SK-N-SH (cell line): ENCODE results near the gene ARFIP1. TPM values are rescaled to one million over a fixed set of nuclear protein-coding genes. Genes with fewer than 3 reads are reported as not detected.
"Not testable (repeated sequence)": the region's sequence is repeated elsewhere in the genome, so short reads cannot be mapped to it uniquely, and the experiment has no call there.

ENCODE experiments used
- CTCF ChIA-PET: fragments of 300-600, 350-600 bp; formaldehyde crosslinking; extraction: SDS; loops from one replicate; lab custom pipeline; 2021; lab: Yijun Ruan, JAX
- POLR2A ChIA-PET: fragments of 350-600 bp; sonication (Branson Sonifier 250); formaldehyde crosslinking; extraction: SDS; loops from one replicate; lab custom pipeline; 2020; ENCODE audit warnings: antibody characterized with exemption, inconsistent platforms; lab: Yijun Ruan, JAX
- DNase-seq: peaks from one replicate; pipeline ENCODE4 v3.0.0; 2012
- H2AFZ ChIP-seq: fragments of 200-600 bp; sonication (generic); 2 replicates; pipeline ENCODE4 v1.8.1; 2016; ENCODE audit warnings: antibody characterized with exemption, mild to moderate bottlenecking, low read depth
- H3F3A ChIP-seq: fragments of 200-600 bp; sonication (generic); replicated peaks from 2 replicates; pipeline ENCODE3; 2016; ENCODE audit warnings: antibody characterized with exemption, mild to moderate bottlenecking; ENCODE audit not compliant: insufficient read depth
- H3K27ac ChIP-seq, 2 experiments: fragments of 200-500 bp in 1 of 2; fragments of 200-600 bp in 1 of 2; sonication (Bioruptor generic) in 1 of 2; sonication (generic), shearing (Covaris generic) in 1 of 2; 2 replicates each; pipeline versions ENCODE4 v1.5.1 to v1.6.1; 2014 to 2016; ENCODE audit warnings: low read depth in 2 of 2, inconsistent platforms in 1 of 2, low read length in 1 of 2, mild to moderate bottlenecking in 1 of 2, mixed read lengths in 1 of 2
- H3K27me3 ChIP-seq: fragments of 200-600 bp; sonication (generic), shearing (Covaris generic); 2 replicates; pipeline ENCODE4 v1.6.1; 2016; ENCODE audit warnings: mixed run types; ENCODE audit not compliant: insufficient read depth
- H3K36me3 ChIP-seq, 2 experiments: fragments of 200-500 bp in 1 of 2; fragments of 200-600 bp in 1 of 2; sonication (Bioruptor generic) in 1 of 2; sonication (generic) in 1 of 2; replicated peaks in 1 of 2; 2 replicates each; pipeline versions ENCODE3 to v1.5.1; 2014 to 2016; ENCODE audit warnings: low read length in 1 of 2, mild to moderate bottlenecking in 1 of 2; ENCODE audit not compliant: insufficient read depth in 2 of 2, control insufficient read depth in 1 of 2
- H3K4me1 ChIP-seq, 2 experiments: fragments of 200-500 bp in 1 of 2; fragments of 200-600 bp in 1 of 2; sonication (Bioruptor generic) in 1 of 2; sonication (generic), shearing (Covaris generic) in 1 of 2; 2 replicates each; pipeline versions ENCODE4 v1.5.1 to v1.6.1; 2014 to 2016; ENCODE audit warnings: low read depth in 1 of 2, low read length in 1 of 2, mixed run types in 1 of 2; ENCODE audit not compliant: insufficient read depth in 2 of 2, control insufficient read depth in 1 of 2
- H3K4me2 ChIP-seq: fragments of 200-600 bp; sonication (generic), shearing (Covaris generic); 2 replicates; pipeline ENCODE4 v1.6.1; 2017; ENCODE audit warnings: mixed run types
- H3K4me3 ChIP-seq, 2 experiments: fragments of 200-500 bp in 1 of 2; fragments of 200-600 bp in 1 of 2; sonication (Bioruptor generic) in 1 of 2; sonication (generic), shearing (Covaris generic) in 1 of 2; 2 replicates each; pipeline versions ENCODE4 v1.5.1 to v1.8.1; 2014 to 2016; ENCODE audit warnings: low read depth in 2 of 2, inconsistent platforms in 1 of 2, low read length in 1 of 2, mild to moderate bottlenecking in 1 of 2, mixed read lengths in 1 of 2, moderate library complexity in 1 of 2
- H3K79me2 ChIP-seq: fragments of 200-600 bp; sonication (generic); 2 replicates; pipeline ENCODE4 v1.8.1; 2017; ENCODE audit warnings: mild to moderate bottlenecking; ENCODE audit not compliant: insufficient read depth
- H3K9ac ChIP-seq: fragments of 200-600 bp; sonication (generic); 2 replicates; pipeline ENCODE4 v1.6.1; 2017; ENCODE audit warnings: mixed run types
- H3K9me2 ChIP-seq: fragments of 200-600 bp; sonication (generic); 2 replicates; pipeline ENCODE4 v1.6.1; 2017; ENCODE audit warnings: mixed run types
- H3K9me3 ChIP-seq: fragments of 200-600 bp; sonication (generic); 2 replicates; pipeline ENCODE4 v1.6.1; 2017; ENCODE audit warnings: mixed run types, mild to moderate bottlenecking, moderate library complexity
- H4K20me1 ChIP-seq: fragments of 200-600 bp; sonication (generic); 2 replicates; pipeline ENCODE4 v1.6.1; 2017; ENCODE audit warnings: mild to moderate bottlenecking, mixed run types; ENCODE audit not compliant: insufficient read depth
- ELF1 ChIP-seq: IDR thresholded peaks from 2 replicates; pipeline ENCODE4 v1.4.0; 2012
- EP300 ChIP-seq, 2 experiments: IDR thresholded peaks; 2 replicates each; pipeline versions ENCODE4 v1.4.0 to v1.6.1; 2012; ENCODE audit warnings: borderline replicate concordance in 1 of 2, low read depth in 1 of 2, low read length in 1 of 2
- FOSL2 ChIP-seq: IDR thresholded peaks from 2 replicates; pipeline ENCODE4 v1.4.0; 2012; ENCODE audit warnings: low read depth, mild to moderate bottlenecking, moderate library complexity, borderline replicate concordance
- FOXJ3 ChIP-seq: sonication (generic); formaldehyde crosslinking; IDR thresholded peaks from 2 replicates; pipeline ENCODE4 v1.5.1; 2020; ENCODE audit warnings: mild to moderate bottlenecking, missing genetic modification reagents
- FOXM1 ChIP-seq: IDR thresholded peaks from 2 replicates; pipeline ENCODE4 v1.4.0; 2012; ENCODE audit warnings: low read depth, mild to moderate bottlenecking
- GABPA ChIP-seq: IDR thresholded peaks from 2 replicates; pipeline ENCODE4 v1.4.0; 2012; ENCODE audit warnings: low read depth, mild to moderate bottlenecking
- JUND ChIP-seq: IDR thresholded peaks from 2 replicates; pipeline ENCODE4 v1.4.0; 2012
- MXI1 ChIP-seq: IDR thresholded peaks from 2 replicates; pipeline ENCODE4 v1.6.1; 2012; ENCODE audit warnings: mild to moderate bottlenecking, low read depth, low read length, improper control_type of control experiment
- RAD21 ChIP-seq: IDR thresholded peaks from 2 replicates; pipeline ENCODE4 v1.6.1; 2012; ENCODE audit warnings: mild to moderate bottlenecking, low read length
- SMC3 ChIP-seq: IDR thresholded peaks from 2 replicates; pipeline ENCODE4 v1.6.1; 2012; ENCODE audit warnings: low read depth, low read length, improper control_type of control experiment
- TAF1 ChIP-seq: IDR thresholded peaks from 2 replicates; pipeline ENCODE4 v1.6.1; 2012; ENCODE audit warnings: low read depth, mild to moderate bottlenecking, low read length, moderate library complexity, borderline replicate concordance
- TEAD4 ChIP-seq: IDR thresholded peaks from 2 replicates; pipeline ENCODE4 v1.4.0; 2012; ENCODE audit warnings: mild to moderate bottlenecking, borderline replicate concordance; ENCODE audit not compliant: insufficient read depth
- YY1 ChIP-seq: IDR thresholded peaks from 2 replicates; pipeline ENCODE4 v1.4.0; 2012; ENCODE audit warnings: low read depth, mild to moderate bottlenecking
- WGBS: methylation state at CpG from one replicate; pipeline ENCODE4 v1.1.6; 2017; ENCODE audit warnings: low lambda C conversion rate; 5-methylcytosine and 5-hydroxymethylcytosine counted together
- polyA plus RNA-seq, 3 experiments: library from polyadenylated mRNA; depleted of rRNA; stranded (reverse); fragments of >200 nt; gene quantifications; 2 replicates each; pipeline ENCODE4 v1.2.3, GENCODE V29; 2012
- TF ChIP-seq, protein P1 (sequence below): IDR thresholded peaks from 2 replicates; pipeline ENCODE4 v1.4.0; 2012; ENCODE audit warnings: low read depth, borderline replicate concordance
- TF ChIP-seq, protein P2 (sequence below): IDR thresholded peaks from 2 replicates; pipeline ENCODE4 v1.4.0; 2012; ENCODE audit warnings: low read depth, borderline replicate concordance
- TF ChIP-seq, protein P3 (sequence below): IDR thresholded peaks from 2 replicates; pipeline ENCODE4; 2012
- TF ChIP-seq, protein P4 (sequence below): IDR thresholded peaks from 2 replicates; pipeline ENCODE4 v1.6.1; 2012; ENCODE audit warnings: mild to moderate bottlenecking, low read depth, low read length, moderate library complexity

ARFIP1 gene
- polyA plus RNA-seq, 1 of the 3 experiments (the other 2 are of a cell fraction): 15.7 TPM

DNA sequence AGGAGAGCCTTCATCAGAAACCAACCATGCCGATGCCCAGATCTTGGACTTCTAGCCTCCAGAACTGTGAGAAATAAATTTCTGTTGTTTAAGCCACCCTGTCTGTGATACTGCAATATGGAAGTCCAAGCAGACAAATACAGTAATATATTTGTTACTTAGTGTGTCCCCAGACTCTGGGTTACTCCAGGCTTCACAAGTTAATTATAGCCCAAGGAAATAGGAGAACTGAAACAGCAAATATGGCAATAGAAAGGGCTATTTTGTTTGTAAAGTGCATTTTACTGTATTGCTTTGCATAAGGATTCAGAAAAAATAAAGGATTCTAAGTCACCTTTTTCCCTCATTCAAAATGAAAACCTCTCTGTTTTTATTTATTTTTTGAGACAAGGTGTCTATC is 16.0 kb upstream of the ARFIP1 start:
- no peaks in the 10 kb centered on the region for H3F3A ChIP-seq
- H3K27ac ChIP-seq: no peak overlapping the region
- no peak overlapping the region for H3K9ac ChIP-seq
- 50% methylated on average over 1 of the region's 1 CpG for WGBS
- H2AFZ ChIP-seq: no peak overlapping the region
- no peak overlapping the region for H3K4me2 ChIP-seq
- H3K27me3 ChIP-seq: no peaks in the 10 kb centered on the region
- no peaks in the 10 kb centered on the region for H3K9me2 ChIP-seq
- H3K4me1 ChIP-seq: no peaks in the 10 kb centered on the region
- H4K20me1 ChIP-seq: no peaks in the 10 kb centered on the region
- TF ChIP-seq SMC3 (no peak), FOXJ3 (CRISPR knock-in tag) (no peak), GABPA (no peak), TEAD4 (no peak), EP300 (IDR thresholded peaks at IDR 0.05; ENCODE audit: borderline replicate concordance in 1 of 2, low read depth in 1 of 2, low read length in 1 of 2) (no peak), MXI1 (no peak), ELF1 (no peak), FOXM1 (no peak), RAD21 (no peak), YY1 (no peak), JUND (no peak), FOSL2 (no peak), TAF1 (no peak)
- TF ChIP-seq, protein P1, sequence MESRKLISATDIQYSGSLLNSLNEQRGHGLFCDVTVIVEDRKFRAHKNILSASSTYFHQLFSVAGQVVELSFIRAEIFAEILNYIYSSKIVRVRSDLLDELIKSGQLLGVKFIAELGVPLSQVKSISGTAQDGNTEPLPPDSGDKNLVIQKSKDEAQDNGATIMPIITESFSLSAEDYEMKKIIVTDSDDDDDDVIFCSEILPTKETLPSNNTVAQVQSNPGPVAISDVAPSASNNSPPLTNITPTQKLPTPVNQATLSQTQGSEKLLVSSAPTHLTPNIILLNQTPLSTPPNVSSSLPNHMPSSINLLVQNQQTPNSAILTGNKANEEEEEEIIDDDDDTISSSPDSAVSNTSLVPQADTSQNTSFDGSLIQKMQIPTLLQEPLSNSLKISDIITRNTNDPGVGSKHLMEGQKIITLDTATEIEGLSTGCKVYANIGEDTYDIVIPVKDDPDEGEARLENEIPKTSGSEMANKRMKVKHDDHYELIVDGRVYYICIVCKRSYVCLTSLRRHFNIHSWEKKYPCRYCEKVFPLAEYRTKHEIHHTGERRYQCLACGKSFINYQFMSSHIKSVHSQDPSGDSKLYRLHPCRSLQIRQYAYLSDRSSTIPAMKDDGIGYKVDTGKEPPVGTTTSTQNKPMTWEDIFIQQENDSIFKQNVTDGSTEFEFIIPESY: no peak
- TF ChIP-seq, protein P2, sequence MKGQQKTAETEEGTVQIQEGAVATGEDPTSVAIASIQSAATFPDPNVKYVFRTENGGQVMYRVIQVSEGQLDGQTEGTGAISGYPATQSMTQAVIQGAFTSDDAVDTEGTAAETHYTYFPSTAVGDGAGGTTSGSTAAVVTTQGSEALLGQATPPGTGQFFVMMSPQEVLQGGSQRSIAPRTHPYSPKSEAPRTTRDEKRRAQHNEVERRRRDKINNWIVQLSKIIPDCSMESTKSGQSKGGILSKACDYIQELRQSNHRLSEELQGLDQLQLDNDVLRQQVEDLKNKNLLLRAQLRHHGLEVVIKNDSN: no peak
- TF ChIP-seq, protein P3, sequence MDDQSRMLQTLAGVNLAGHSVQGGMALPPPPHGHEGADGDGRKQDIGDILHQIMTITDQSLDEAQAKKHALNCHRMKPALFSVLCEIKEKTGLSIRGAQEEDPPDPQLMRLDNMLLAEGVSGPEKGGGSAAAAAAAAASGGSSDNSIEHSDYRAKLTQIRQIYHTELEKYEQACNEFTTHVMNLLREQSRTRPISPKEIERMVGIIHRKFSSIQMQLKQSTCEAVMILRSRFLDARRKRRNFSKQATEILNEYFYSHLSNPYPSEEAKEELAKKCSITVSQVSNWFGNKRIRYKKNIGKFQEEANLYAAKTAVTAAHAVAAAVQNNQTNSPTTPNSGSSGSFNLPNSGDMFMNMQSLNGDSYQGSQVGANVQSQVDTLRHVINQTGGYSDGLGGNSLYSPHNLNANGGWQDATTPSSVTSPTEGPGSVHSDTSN: no peak
- TF ChIP-seq, protein P4, sequence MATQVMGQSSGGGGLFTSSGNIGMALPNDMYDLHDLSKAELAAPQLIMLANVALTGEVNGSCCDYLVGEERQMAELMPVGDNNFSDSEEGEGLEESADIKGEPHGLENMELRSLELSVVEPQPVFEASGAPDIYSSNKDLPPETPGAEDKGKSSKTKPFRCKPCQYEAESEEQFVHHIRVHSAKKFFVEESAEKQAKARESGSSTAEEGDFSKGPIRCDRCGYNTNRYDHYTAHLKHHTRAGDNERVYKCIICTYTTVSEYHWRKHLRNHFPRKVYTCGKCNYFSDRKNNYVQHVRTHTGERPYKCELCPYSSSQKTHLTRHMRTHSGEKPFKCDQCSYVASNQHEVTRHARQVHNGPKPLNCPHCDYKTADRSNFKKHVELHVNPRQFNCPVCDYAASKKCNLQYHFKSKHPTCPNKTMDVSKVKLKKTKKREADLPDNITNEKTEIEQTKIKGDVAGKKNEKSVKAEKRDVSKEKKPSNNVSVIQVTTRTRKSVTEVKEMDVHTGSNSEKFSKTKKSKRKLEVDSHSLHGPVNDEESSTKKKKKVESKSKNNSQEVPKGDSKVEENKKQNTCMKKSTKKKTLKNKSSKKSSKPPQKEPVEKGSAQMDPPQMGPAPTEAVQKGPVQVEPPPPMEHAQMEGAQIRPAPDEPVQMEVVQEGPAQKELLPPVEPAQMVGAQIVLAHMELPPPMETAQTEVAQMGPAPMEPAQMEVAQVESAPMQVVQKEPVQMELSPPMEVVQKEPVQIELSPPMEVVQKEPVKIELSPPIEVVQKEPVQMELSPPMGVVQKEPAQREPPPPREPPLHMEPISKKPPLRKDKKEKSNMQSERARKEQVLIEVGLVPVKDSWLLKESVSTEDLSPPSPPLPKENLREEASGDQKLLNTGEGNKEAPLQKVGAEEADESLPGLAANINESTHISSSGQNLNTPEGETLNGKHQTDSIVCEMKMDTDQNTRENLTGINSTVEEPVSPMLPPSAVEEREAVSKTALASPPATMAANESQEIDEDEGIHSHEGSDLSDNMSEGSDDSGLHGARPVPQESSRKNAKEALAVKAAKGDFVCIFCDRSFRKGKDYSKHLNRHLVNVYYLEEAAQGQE: no peak
- H3K36me3 ChIP-seq: no peaks in the 10 kb centered on the region
- POLR2A ChIA-PET: no interaction called here
- H3K4me3 ChIP-seq: no peak overlapping the region
- H3K9me3 ChIP-seq: no peaks in the 10 kb centered on the region
- H3K79me2 ChIP-seq: no peaks in the 10 kb centered on the region
- no peak for DNase-seq
- CTCF ChIA-PET: no interaction called here

DNA sequence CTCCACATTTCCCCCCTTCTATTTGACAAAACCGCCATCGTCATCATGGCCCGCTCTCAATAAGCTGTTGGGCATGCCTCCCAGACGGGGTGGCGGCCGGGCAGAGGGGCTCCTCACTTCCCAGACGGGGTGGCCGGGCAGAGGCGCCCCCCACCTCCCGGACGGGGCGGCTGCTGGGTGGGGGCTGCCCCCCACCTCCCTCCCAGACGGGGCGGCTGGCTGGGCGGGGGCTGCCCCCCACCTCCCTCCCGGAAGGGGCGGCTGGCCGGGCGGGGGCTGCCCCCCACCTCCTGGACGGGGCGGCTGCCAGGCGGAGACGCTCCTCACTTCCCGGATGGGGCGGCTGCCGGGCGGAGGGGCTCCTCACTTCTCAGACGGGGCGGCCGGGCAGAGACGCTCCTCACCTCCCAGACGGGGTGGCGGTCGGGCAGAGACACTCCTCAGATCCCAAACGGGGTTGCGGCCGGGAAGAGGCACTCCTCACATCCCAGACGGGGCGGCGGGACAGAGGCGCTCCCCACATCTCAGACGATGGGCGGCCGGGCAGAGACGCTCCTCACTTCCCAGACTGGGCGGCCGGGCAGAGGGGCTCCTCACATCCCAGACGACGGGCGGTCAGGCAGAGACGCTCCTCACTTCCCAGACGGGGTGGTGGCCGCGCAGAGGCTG is 14.6 kb upstream of the ARFIP1 start:
- H3F3A ChIP-seq, H3K4me1 ChIP-seq, H2AFZ ChIP-seq, POLR2A ChIA-PET, H3K9me3 ChIP-seq, H3K27me3 ChIP-seq, H3K9me2 ChIP-seq, DNase-seq, H3K4me2 ChIP-seq, H4K20me1 ChIP-seq, H3K4me3 ChIP-seq, H3K36me3 ChIP-seq, CTCF ChIA-PET, H3K27ac ChIP-seq, H3K79me2 ChIP-seq, H3K9ac ChIP-seq: not testable (repeated sequence)
- WGBS: 91% methylated on average over 12 of the region's 54 CpGs
